Stimulated activated CD4-positive, alpha-beta T cell treated with anti-CD3 and anti-CD28 coated beads, Interleukin-12 subunit alpha, Interleukin-12 subunit beta, amount 100 ng/mL, for 24 hours (primary cell): ENCODE data around the gene INS.

Source experiments
- DNase-seq, 2 experiments: peaks; one replicate each; pipeline ENCODE4 v3.0.0-alpha.2; 2020; ENCODE audit warnings: low read depth in 2 of 2

The INS gene

GRCh38 chr11:2144544-2145248 lies 16.3 kb downstream of the INS start:
- no peak for DNase-seq

- no peak for DNase-seq
These were observed 17.0 kb downstream of the INS start for GRCh38 chr11:2143799-2144543.

- no peak for DNase-seq
These were observed 17.6 kb downstream of the INS start for GRCh38 chr11:2143477-2143798.

GRCh38 chr11:2142762-2143202 lies 18.2 kb downstream of the INS start:
- peak in 1 of 2 experiments; percentile 26 for DNase-seq

- no peak for DNase-seq
These were observed 18.7 kb downstream of the INS start for GRCh38 chr11:2142300-2142759.

GRCh38 chr11:2140411-2141400 lies 20.3 kb downstream of the INS start:
- DNase-seq, result no peak

- no peak for DNase-seq
These were observed 21.2 kb downstream of the INS start for GRCh38 chr11:2139621-2140337.

GRCh38 chr11:2139123-2139521 lies 21.9 kb downstream of the INS start, which contains the start of gene IGF2:
TSS of gene IGF2 (minus strand) at chr11:2139389. CDS start at chr11:2135523, 3,866 bp downstream.
- no peak for DNase-seq

- DNase-seq, result no peak
These were observed 22.4 kb downstream of the INS start for GRCh38 chr11:2138431-2139122.

GRCh38 chr11:2138068-2138430 lies 23.0 kb downstream of the INS start:
- no peak for DNase-seq

- DNase-seq, result no peak
These were observed 23.6 kb downstream of the INS start for GRCh38 chr11:2137202-2138067.

- DNase-seq, result no peak
These were observed 24.1 kb downstream of the INS start for GRCh38 chr11:2136952-2137201.

- no peak for DNase-seq
These were observed 24.6 kb downstream of the INS start for GRCh38 chr11:2136209-2136951.

GRCh38 chr11:2135648-2136201 lies 25.3 kb downstream of the INS start:
- DNase-seq, result no peak

- no peak for DNase-seq
These were observed 25.9 kb downstream of the INS start for GRCh38 chr11:2135018-2135569.

- no peak for DNase-seq
These were observed 26.7 kb downstream of the INS start for GRCh38 chr11:2134022-2135010.

- no peak for DNase-seq
These were observed 27.6 kb downstream of the INS start for GRCh38 chr11:2133241-2134021.
